Lower leg skin (tissue), 4 donors: Measurements from ENCODE around the gene AIRE. TPM values are rescaled to one million over a fixed set of nuclear protein-coding genes. Genes with fewer than 3 reads are reported as not detected.

Experiments
- DNase-seq, 2 donors: peaks; one replicate each; pipeline ENCODE4 v3.0.0-alpha.2; 2019; ENCODE audit warnings: low spot score in 2 of 2
- H3K4me3 ChIP-seq: fragments of 200-600 bp; sonication (generic); 2 replicates; pipeline ENCODE4 v1.5.1; 2017; ENCODE audit warnings: mild to moderate bottlenecking, low read depth; ENCODE audit not compliant: poor library complexity, severe bottlenecking
- CTCF ChIP-seq, 3 donors: fragments of 450-650 bp; IDR thresholded peaks; one replicate each; pipeline ENCODE4 v1.5.1; 2016; ENCODE audit warnings: antibody characterized with exemption in 3 of 3, mild to moderate bottlenecking in 3 of 3, moderate library complexity in 2 of 3
- POLR2A ChIP-seq, 2 donors: fragments of 450-650 bp; IDR thresholded peaks; one replicate each; pipeline ENCODE4 v1.6.1; 2016 to 2017; ENCODE audit warnings: antibody characterized with exemption in 2 of 2, mild to moderate bottlenecking in 1 of 2, moderate library complexity in 1 of 2
- WGBS, 2 donors: methylation state at CpG; one replicate each; pipeline ENCODE4 v1.1.5; 2018; 5-methylcytosine and 5-hydroxymethylcytosine counted together
- intact Hi-C: fragments of 100-400 bp; cut with DNase I; formaldehyde crosslinking; loops from one replicate; pipeline ENCODE4 v1.15.0; 2023; ENCODE audit warnings: low total_unique reads
- total RNA-seq, 4 donors: library from RNA; depleted of rRNA; stranded (reverse); fragments of >200 nt; gene quantifications; one replicate each; pipeline ENCODE4 v1.1.0, GENCODE V29; 2016

The AIRE gene
- total RNA-seq, 4 donors from 2014 or later, result 0.12 to 0.21 (median 0.19) TPM; not detected in 1

GRCh38 chr21:44267655-44268142, 18.0 kb upstream of the AIRE start:
- 66 to 69% methylated on average over 19 of the region's 19 CpGs for WGBS, 2 donors
- TF ChIP-seq CTCF (IDR thresholded peaks at IDR 0.05) (no peak), POLR2A (IDR thresholded peaks at IDR 0.05) (no peak)
- DNase-seq, result no peak
- H3K4me3 ChIP-seq, result no peak overlapping the region
- intact Hi-C loops, result no loop called here

- TF ChIP-seq POLR2A (IDR thresholded peaks at IDR 0.05), result no peak
- intact Hi-C loops, result no loop called here
- 76 to 82% methylated on average over 8 of the region's 8 CpGs for WGBS, 2 donors
Measured at GRCh38 chr21:44269090-44269489, 16.6 kb upstream of the AIRE start.

GRCh38 chr21:44271558-44272283, 14.0 kb upstream of the AIRE start:
- no peak for TF ChIP-seq CTCF (IDR thresholded peaks at IDR 0.05)
- no peak for TF ChIP-seq POLR2A (IDR thresholded peaks at IDR 0.05)

More at GRCh38 chr21:44269090-44269489, 16.6 kb upstream of the AIRE start:
- DNase-seq, result no peak
- H3K4me3 ChIP-seq, result no peak overlapping the region

GRCh38 chr21:44272284-44272858, 13.3 kb upstream of the AIRE start:
- no peak for DNase-seq
- no peak overlapping the region for H3K4me3 ChIP-seq
- intact Hi-C loops, result no loop called here
- 86% methylated on average over 17 to 18 of the region's 18 CpGs for WGBS, 2 donors
- TF ChIP-seq POLR2A (IDR thresholded peaks at IDR 0.05) (no peak), CTCF (IDR thresholded peaks at IDR 0.05) (no peak)

More at GRCh38 chr21:44271558-44272283, 14.0 kb upstream of the AIRE start:
- H3K4me3 ChIP-seq, result no peak overlapping the region
- WGBS, 2 donors, result 89 to 91% methylated on average over 16 to 18 of the region's 18 CpGs
- no peak for DNase-seq
- intact Hi-C loops, result no loop called here

- intact Hi-C loops, result no loop called here
- no peak for DNase-seq
- WGBS, 2 donors, result 22 to 75% methylated on average over 5 to 6 of the region's 7 CpGs
- no peak for TF ChIP-seq POLR2A (IDR thresholded peaks at IDR 0.05)
- no peak for TF ChIP-seq CTCF (IDR thresholded peaks at IDR 0.05)
- no peak overlapping the region for H3K4me3 ChIP-seq
Measured at GRCh38 chr21:44273046-44273445, 12.6 kb upstream of the AIRE start.

- intact Hi-C loops, result no loop called here
- DNase-seq, result no peak
- no peak overlapping the region for H3K4me3 ChIP-seq
- TF ChIP-seq CTCF (IDR thresholded peaks at IDR 0.05) (no peak), POLR2A (IDR thresholded peaks at IDR 0.05) (no peak)
- 70 to 73% methylated on average over 5 of the region's 5 CpGs for WGBS, 2 donors
Measured at GRCh38 chr21:44275041-44275440, 10.6 kb upstream of the AIRE start.
